Tibial nerve (tissue), 4 donors: ENCODE measurements around the gene SLC5A2.

Experiments used
- CTCF ChIP-seq, 5 experiments: fragments of 200-600 bp in 3 of 5; fragments of 450-650 bp in 2 of 5; sonication (generic) in 3 of 5; IDR thresholded peaks; one replicate each; pipeline ENCODE4 v1.5.1; 2016 to 2019; ENCODE audit warnings: antibody characterized with exemption in 5 of 5, mild to moderate bottlenecking in 3 of 5, moderate library complexity in 2 of 5
- EP300 ChIP-seq, 2 donors: sonication (generic); formaldehyde crosslinking; IDR thresholded peaks; one replicate each; pipeline ENCODE4 v1.6.1; 2017; ENCODE audit warnings: antibody characterized with exemption in 2 of 2, mild to moderate bottlenecking in 1 of 2
- POLR2A ChIP-seq, 2 donors: fragments of 450-650 bp; IDR thresholded peaks; one replicate each; pipeline ENCODE4 v1.6.1; 2017; ENCODE audit warnings: antibody characterized with exemption in 2 of 2, mild to moderate bottlenecking in 2 of 2, moderate library complexity in 2 of 2

- TF ChIP-seq CTCF (IDR thresholded peaks at IDR 0.05) (no peak), POLR2A (IDR thresholded peaks at IDR 0.05) (no peak), EP300 (IDR thresholded peaks at IDR 0.05) (no peak)
These were observed 47.5 kb downstream of the SLC5A2 start for GRCh38 chr16:31530405-31530804.
